Panc1 (cell line): Measurements from ENCODE around the gene UBALD2. TPM values are rescaled to one million over a fixed set of nuclear protein-coding genes. Genes with fewer than 3 reads are reported as not detected.
A peak's percentile ranks its signal among the peaks of the same experiment; 100 is the strongest.

Experiments used
- ATAC-seq: fragments of 200-7000 bp; cut with Tn5 transposase; 2 replicates; pipeline ENCODE4 v1.9.1; 2020; ENCODE audit warnings: mild to moderate bottlenecking, moderate library complexity
- BruUV-seq: library from RNA; stranded (reverse); fragments of 400-500 nt; replicated peaks from 2 replicates; lab custom pipeline; 2021; lab: Mats Ljungman, UMichigan
- CTCF ChIA-PET: fragments of 300-600 bp; sonication (Branson Sonifier 250); formaldehyde crosslinking; loops from one replicate; lab custom pipeline; 2022; ENCODE audit warnings: antibody characterized with exemption; lab: Charles Lee
- POLR2A ChIA-PET: fragments of 300-600 bp; sonication (Branson Sonifier 250); formaldehyde crosslinking; loops from one replicate; lab custom pipeline; 2022; ENCODE audit warnings: antibody characterized with exemption; lab: Charles Lee
- DNase-seq: peaks from one replicate; pipeline ENCODE4 v3.0.0-alpha.2; 2010; ENCODE audit warnings: low read depth, low spot score
- H3K27ac ChIP-seq: 2 replicates; pipeline ENCODE4 v1.5.1; 2011; ENCODE audit warnings: mild to moderate bottlenecking, low read length, inconsistent platforms
- H3K27me3 ChIP-seq: fragments of 200-500 bp; sonication (Bioruptor generic); 2 replicates; pipeline ENCODE4 v1.6.0; 2014; ENCODE audit warnings: low read length, inconsistent platforms; ENCODE audit not compliant: control insufficient read depth, insufficient read depth
- H3K36me3 ChIP-seq: fragments of 200-500 bp; sonication (Bioruptor generic); 2 replicates; pipeline ENCODE4 v1.5.1; 2014; ENCODE audit warnings: inconsistent platforms, mild to moderate bottlenecking, low read length, moderate library complexity; ENCODE audit not compliant: control insufficient read depth, insufficient read depth
- H3K4me1 ChIP-seq: 2 replicates; pipeline ENCODE4 v1.5.1; 2011; ENCODE audit warnings: inconsistent platforms, mild to moderate bottlenecking, low read length, moderate library complexity; ENCODE audit not compliant: control insufficient read depth, insufficient read depth
- H3K4me3 ChIP-seq, 2 experiments: 2 replicates each; pipeline ENCODE4 v1.5.1; 2011 to 2012; ENCODE audit warnings: low read depth in 2 of 2, low read length in 2 of 2, mild to moderate bottlenecking in 2 of 2, inconsistent platforms in 1 of 2, moderate library complexity in 1 of 2
- H3K9me3 ChIP-seq: fragments of 200-500 bp; sonication (Bioruptor generic); 2 replicates; pipeline ENCODE4 v1.5.1; 2014; ENCODE audit warnings: low read depth, mild to moderate bottlenecking, inconsistent platforms, low read length, moderate library complexity; ENCODE audit not compliant: control insufficient read depth, insufficient read depth
- POLR2AphosphoS5 ChIP-seq: IDR thresholded peaks from 2 replicates; pipeline ENCODE4 v1.6.1; 2012; ENCODE audit warnings: mild to moderate bottlenecking, low read depth, low read length, moderate library complexity
- SIN3A ChIP-seq: IDR thresholded peaks from 2 replicates; pipeline ENCODE4 v1.6.1; 2012; ENCODE audit warnings: low read depth, mild to moderate bottlenecking, low read length, moderate library complexity, borderline replicate concordance; ENCODE audit not compliant: insufficient read depth
- TCF7L2 ChIP-seq: IDR thresholded peaks from 2 replicates; pipeline ENCODE4 v1.6.1; 2011; ENCODE audit warnings: mild to moderate bottlenecking, low read depth, low read length, inconsistent platforms
- in situ Hi-C: cut with HindIII; loops from 2 replicates; pipeline ENCODE4 v1.10.0; 2016; ENCODE audit warnings: low sequenced_read_pairs, low pct_unique_long_range_greater_than_20kb
- intact Hi-C: fragments of 100-400 bp; cut with micrococcal nuclease; formaldehyde crosslinking; loops from one replicate; pipeline ENCODE4 v1.10.0; 2022; ENCODE audit not compliant: unreplicated experiment
- total RNA-seq: library from RNA; stranded (reverse); gene quantifications from one replicate; pipeline ENCODE4 v1.2.1, GENCODE V29; 2021; ENCODE audit not compliant: unreplicated experiment
- TF ChIP-seq, protein P1 (sequence below), 2 experiments: IDR thresholded peaks; 2 replicates each; pipeline ENCODE4 v1.6.1; 2011 to 2012; ENCODE audit warnings: low read depth in 2 of 2, control low read depth in 1 of 2, low read length in 1 of 2, mild to moderate bottlenecking in 1 of 2, moderate library complexity in 1 of 2; ENCODE audit not compliant: insufficient read depth in 1 of 2
- TF ChIP-seq, protein P2 (sequence below): fragments of 450-650 bp; IDR thresholded peaks from 2 replicates; pipeline ENCODE4 v1.5.1; 2017; ENCODE audit warnings: mild to moderate bottlenecking

The UBALD2 gene
- total RNA-seq, 1 experiment from 2014 or later: 30.0 TPM

DNA sequence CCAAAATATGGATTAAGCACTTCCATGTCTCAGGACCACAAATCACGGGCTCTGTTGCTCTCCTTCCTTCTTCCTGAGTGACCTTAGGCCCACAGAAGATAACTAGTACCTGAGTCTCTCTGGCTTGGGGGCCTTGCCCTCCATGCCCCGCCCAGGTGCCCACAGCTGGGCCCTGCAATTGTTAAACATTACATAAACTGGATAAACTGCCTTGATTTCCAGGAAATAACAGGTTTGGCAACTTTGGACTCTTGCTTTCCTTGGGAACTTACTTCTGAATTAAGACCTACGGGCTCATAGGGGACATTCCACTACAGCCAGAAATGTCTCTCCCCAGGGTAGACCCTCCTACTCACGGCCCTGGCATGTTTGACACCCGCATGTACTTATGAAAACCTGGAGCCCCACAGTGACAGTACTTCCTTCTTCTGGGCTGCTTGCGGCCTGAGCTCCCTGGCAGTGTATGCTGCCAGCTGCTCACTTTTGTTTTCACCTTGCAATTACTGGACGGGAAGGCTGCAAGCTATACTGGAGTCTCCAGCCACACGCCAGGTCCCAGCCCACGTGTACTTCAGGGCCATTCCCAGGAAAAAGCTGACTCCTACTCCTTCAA, 2.3 kb upstream of the UBALD2 start:
- no peak overlapping the region for H3K4me3 ChIP-seq
- CTCF ChIA-PET: interaction anchor here (0.6 kb wide), 3 partner anchors 11 to 141 kb away, joined by 3 to 5 read pairs (median 4); no protein-coding TSS in a partner anchor
- in situ Hi-C loops: no loop called here
- no peaks in the 10 kb centered on the region for H3K9me3 ChIP-seq
- intact Hi-C loops: no loop called here
- no TSS peak for BruUV-seq
- H3K27ac ChIP-seq: peak overlapping the region; percentile 92
- no peaks in the 10 kb centered on the region for H3K27me3 ChIP-seq
- no peaks in the 10 kb centered on the region; the same call in 1 of the 2 replicates for H3K36me3 ChIP-seq
- no peak for DNase-seq
- peaks cover 32% of the 10 kb centered on the region for H3K4me1 ChIP-seq
- POLR2A ChIA-PET: interaction anchor here (0.5 to 0.7 kb wide), 3 partner anchors 23 to 284 kb away, joined by 3 to 10 read pairs (median 7); no protein-coding TSS in a partner anchor
- TF ChIP-seq TCF7L2 (no peak), SIN3A (no peak)
- TF ChIP-seq, protein P1, sequence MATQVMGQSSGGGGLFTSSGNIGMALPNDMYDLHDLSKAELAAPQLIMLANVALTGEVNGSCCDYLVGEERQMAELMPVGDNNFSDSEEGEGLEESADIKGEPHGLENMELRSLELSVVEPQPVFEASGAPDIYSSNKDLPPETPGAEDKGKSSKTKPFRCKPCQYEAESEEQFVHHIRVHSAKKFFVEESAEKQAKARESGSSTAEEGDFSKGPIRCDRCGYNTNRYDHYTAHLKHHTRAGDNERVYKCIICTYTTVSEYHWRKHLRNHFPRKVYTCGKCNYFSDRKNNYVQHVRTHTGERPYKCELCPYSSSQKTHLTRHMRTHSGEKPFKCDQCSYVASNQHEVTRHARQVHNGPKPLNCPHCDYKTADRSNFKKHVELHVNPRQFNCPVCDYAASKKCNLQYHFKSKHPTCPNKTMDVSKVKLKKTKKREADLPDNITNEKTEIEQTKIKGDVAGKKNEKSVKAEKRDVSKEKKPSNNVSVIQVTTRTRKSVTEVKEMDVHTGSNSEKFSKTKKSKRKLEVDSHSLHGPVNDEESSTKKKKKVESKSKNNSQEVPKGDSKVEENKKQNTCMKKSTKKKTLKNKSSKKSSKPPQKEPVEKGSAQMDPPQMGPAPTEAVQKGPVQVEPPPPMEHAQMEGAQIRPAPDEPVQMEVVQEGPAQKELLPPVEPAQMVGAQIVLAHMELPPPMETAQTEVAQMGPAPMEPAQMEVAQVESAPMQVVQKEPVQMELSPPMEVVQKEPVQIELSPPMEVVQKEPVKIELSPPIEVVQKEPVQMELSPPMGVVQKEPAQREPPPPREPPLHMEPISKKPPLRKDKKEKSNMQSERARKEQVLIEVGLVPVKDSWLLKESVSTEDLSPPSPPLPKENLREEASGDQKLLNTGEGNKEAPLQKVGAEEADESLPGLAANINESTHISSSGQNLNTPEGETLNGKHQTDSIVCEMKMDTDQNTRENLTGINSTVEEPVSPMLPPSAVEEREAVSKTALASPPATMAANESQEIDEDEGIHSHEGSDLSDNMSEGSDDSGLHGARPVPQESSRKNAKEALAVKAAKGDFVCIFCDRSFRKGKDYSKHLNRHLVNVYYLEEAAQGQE (IDR thresholded peaks at IDR 0.05; ENCODE audit: insufficient read depth in 1 of 2, low read depth in 2 of 2, low read length in 1 of 2): no peak
- no peak for ATAC-seq

DNA sequence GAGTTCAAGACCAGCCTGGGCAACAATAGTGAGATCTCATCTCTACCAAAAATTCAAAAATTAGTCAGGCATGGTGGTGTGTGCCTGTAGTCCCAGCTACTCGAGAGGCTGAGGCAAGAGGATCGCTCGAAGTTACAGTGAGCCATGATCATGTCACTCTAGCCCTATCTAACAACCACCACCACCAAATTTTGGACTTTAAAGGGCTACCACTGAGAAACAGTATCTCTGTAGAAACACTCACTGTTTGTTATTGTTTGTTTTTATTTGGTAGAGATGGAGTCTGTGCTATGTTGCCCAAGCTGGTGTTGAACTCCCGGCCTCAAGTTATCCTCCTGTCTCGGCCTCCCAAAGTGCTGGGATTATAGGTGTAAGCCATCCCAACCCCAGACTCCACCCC, 1.3 kb upstream of the UBALD2 start:
- POLR2A ChIA-PET: interaction anchor here (1.0 kb wide), 1 partner anchor 17 kb away, joined by 3 read pairs; no protein-coding TSS in a partner anchor
- TF ChIP-seq, protein P2, sequence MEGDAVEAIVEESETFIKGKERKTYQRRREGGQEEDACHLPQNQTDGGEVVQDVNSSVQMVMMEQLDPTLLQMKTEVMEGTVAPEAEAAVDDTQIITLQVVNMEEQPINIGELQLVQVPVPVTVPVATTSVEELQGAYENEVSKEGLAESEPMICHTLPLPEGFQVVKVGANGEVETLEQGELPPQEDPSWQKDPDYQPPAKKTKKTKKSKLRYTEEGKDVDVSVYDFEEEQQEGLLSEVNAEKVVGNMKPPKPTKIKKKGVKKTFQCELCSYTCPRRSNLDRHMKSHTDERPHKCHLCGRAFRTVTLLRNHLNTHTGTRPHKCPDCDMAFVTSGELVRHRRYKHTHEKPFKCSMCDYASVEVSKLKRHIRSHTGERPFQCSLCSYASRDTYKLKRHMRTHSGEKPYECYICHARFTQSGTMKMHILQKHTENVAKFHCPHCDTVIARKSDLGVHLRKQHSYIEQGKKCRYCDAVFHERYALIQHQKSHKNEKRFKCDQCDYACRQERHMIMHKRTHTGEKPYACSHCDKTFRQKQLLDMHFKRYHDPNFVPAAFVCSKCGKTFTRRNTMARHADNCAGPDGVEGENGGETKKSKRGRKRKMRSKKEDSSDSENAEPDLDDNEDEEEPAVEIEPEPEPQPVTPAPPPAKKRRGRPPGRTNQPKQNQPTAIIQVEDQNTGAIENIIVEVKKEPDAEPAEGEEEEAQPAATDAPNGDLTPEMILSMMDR: no peak
- no peak for TF ChIP-seq POLR2AphosphoS5
- no peak for TF ChIP-seq TCF7L2
- TF ChIP-seq, protein P1 (IDR thresholded peaks at IDR 0.05; ENCODE audit: insufficient read depth in 1 of 2, low read depth in 2 of 2, low read length in 1 of 2): no peak
- intact Hi-C loops: no loop called here
- Histone ChIP-seq H3K27me3 (no peaks in the 10 kb centered on the region), H3K4me1 (peaks cover 40% of the 10 kb centered on the region), H3K9me3 (no peaks in the 10 kb centered on the region), H3K27ac (peak overlapping the region; percentile 92), H3K4me3 (no peak overlapping the region), H3K36me3 (no peaks in the 10 kb centered on the region; the same call in 1 of the 2 replicates)
- DNase-seq (no peak), ATAC-seq (no peak)
- BruUV-seq: no TSS peak
- CTCF ChIA-PET: interaction anchor here (0.6 to 1.5 kb wide), 2 partner anchors 16 to 143 kb away, joined by 6 to 12 read pairs; no protein-coding TSS in a partner anchor
- in situ Hi-C loops: no loop called here
